ENCODE data around the gene SULT1B1. TPM values are rescaled to one million over a fixed set of nuclear protein-coding genes. Genes with fewer than 3 reads are reported as not detected.

SULT1B1 gene
- total and polyA plus RNA-seq, 2 of the 8 experiments (the other 6 are each of a cell fraction or from before 2014, with no cell fraction given) = not detected

GRCh38 chr4:69707807-69708206 is 52.6 kb downstream of the SULT1B1 start:
- TF ChIP-seq NRF1 (IDR thresholded peaks at IDR 0.05; ENCODE audit: low read depth, low read length) = no peak
- no peak for TF ChIP-seq SIX5 (IDR thresholded peaks at IDR 0.05; ENCODE audit: low read depth, low read length)
- TF ChIP-seq TAF1 (IDR thresholded peaks at IDR 0.05; ENCODE audit: low read depth, low read length) = no peak
- TF ChIP-seq CHD2 (IDR thresholded peaks at IDR 0.05; ENCODE audit: low read length) = no peak
- DNase-seq (ENCODE audit: low read depth in 1 of 2, low spot score in 2 of 2) (no peak), FAIRE-seq (no peak)
- Histone ChIP-seq H4K8ac (ENCODE audit: extremely low read depth, insufficient read depth, low read length) (no peak overlapping the region), H3K36me3 (ENCODE audit: control insufficient read depth in 2 of 4, insufficient read depth in 4 of 4, low read length in 3 of 4) (no peaks in the 10 kb centered on the region), H2AFZ (ENCODE audit: low read length) (no peak overlapping the region), H3K4me2 (ENCODE audit: insufficient read depth in 1 of 2, low read depth in 2 of 2, low read length in 2 of 2) (no peak overlapping the region), H2BK20ac (ENCODE audit: low read length) (no peak overlapping the region), H3K4me1 (replicated peaks in 1 of 4; ENCODE audit: control insufficient read depth in 3 of 4, insufficient read depth in 4 of 4, low read length in 3 of 4) (no peaks in the 10 kb centered on the region), H2AK5ac (ENCODE audit: low read depth, low read length) (no peak overlapping the region), H3K56ac (replicated peaks; ENCODE audit: insufficient read length, low read depth, low read length) (no peak overlapping the region), H3K27me3 (replicated peaks in 1 of 4; ENCODE audit: control insufficient read depth in 3 of 4, extremely low read depth in 1 of 4, insufficient read depth in 3 of 4, low read length in 3 of 4) (no peaks in the 10 kb centered on the region), H3K79me2 (ENCODE audit: control insufficient read depth in 1 of 2, insufficient read depth in 2 of 2, low read length in 2 of 2) (no peaks in the 10 kb centered on the region), H2BK120ac (replicated peaks; ENCODE audit: low read depth, low read length) (no peak overlapping the region), H3K23me2 (ENCODE audit: low read depth, low read length) (no peaks in the 10 kb centered on the region), H3K27ac (ENCODE audit: low read depth, low read length) (no peak overlapping the region), H3K9ac (replicated peaks in 1 of 4; ENCODE audit: extremely low read depth in 1 of 4, low read depth in 3 of 4, low read length in 3 of 4) (no peak overlapping the region), H3K4ac (replicated peaks; ENCODE audit: insufficient read length, low read depth, low read length) (no peak overlapping the region), H3K79me1 (ENCODE audit: low read depth, low read length) (no peaks in the 10 kb centered on the region), H4K5ac (ENCODE audit: insufficient read length, low read depth, low read length) (no peak overlapping the region), H4K91ac (replicated peaks; ENCODE audit: insufficient read length, low read length) (no peak overlapping the region), H4K20me1 (replicated peaks in 1 of 2; ENCODE audit: control insufficient read depth in 1 of 2, insufficient read depth in 2 of 2, low read length in 2 of 2) (no peaks in the 10 kb centered on the region), H3K14ac (ENCODE audit: insufficient read length) (no peak overlapping the region), H3K4me3 (ENCODE audit: extremely low read depth in 1 of 4, insufficient read depth in 2 of 4, low read depth in 3 of 4, low read length in 4 of 4) (no peak overlapping the region), H3K23ac (ENCODE audit: insufficient read length) (no peak overlapping the region), H2BK15ac (ENCODE audit: low read length) (no peak overlapping the region), H2BK12ac (ENCODE audit: low read depth, low read length) (no peak overlapping the region), H3K9me3 (ENCODE audit: insufficient read depth in 2 of 2, low read depth in 1 of 2, low read length in 1 of 2) (peaks cover 6 to 7% of the 10 kb centered on the region in 2 experiments; a peak in 1 of 4 replicates), H2BK5ac (ENCODE audit: low read depth, low read length) (no peak overlapping the region), H3K18ac (ENCODE audit: extremely low read depth, low read length) (no peak overlapping the region)
- ChIA-PET POLR2A (ENCODE audit: partially characterized antibody) (no interaction called here), CTCF (ENCODE audit: partially characterized antibody) (interaction anchor here (1.3 kb wide), 2 partner anchors 116 to 174 kb away, joined by 4 to 5 read pairs; no protein-coding TSS in a partner anchor)
